B cell (primary cell): ENCODE results near the gene POMGNT1.

Experiments
- EZH2 ChIP-seq: IDR thresholded peaks from 2 replicates; pipeline ENCODE4 v1.6.1; 2012; ENCODE audit warnings: borderline replicate concordance, low read depth, mild to moderate bottlenecking, moderate library complexity, low read length; ENCODE audit not compliant: insufficient read depth, poor library complexity, severe bottlenecking
- TF ChIP-seq, protein P1 (sequence below): fragments of 200-600 bp; IDR thresholded peaks from one replicate; pipeline ENCODE4 v1.8.0; 2022; ENCODE audit warnings: antibody characterized with exemption, mild to moderate bottlenecking

GRCh38 chr1:46159516-46159915 is 38.7 kb downstream of the POMGNT1 start:
- TF ChIP-seq, protein P1, sequence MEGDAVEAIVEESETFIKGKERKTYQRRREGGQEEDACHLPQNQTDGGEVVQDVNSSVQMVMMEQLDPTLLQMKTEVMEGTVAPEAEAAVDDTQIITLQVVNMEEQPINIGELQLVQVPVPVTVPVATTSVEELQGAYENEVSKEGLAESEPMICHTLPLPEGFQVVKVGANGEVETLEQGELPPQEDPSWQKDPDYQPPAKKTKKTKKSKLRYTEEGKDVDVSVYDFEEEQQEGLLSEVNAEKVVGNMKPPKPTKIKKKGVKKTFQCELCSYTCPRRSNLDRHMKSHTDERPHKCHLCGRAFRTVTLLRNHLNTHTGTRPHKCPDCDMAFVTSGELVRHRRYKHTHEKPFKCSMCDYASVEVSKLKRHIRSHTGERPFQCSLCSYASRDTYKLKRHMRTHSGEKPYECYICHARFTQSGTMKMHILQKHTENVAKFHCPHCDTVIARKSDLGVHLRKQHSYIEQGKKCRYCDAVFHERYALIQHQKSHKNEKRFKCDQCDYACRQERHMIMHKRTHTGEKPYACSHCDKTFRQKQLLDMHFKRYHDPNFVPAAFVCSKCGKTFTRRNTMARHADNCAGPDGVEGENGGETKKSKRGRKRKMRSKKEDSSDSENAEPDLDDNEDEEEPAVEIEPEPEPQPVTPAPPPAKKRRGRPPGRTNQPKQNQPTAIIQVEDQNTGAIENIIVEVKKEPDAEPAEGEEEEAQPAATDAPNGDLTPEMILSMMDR = no peak
- TF ChIP-seq EZH2 = no peak
